SU-DHL-6 (cell line): Measurements from ENCODE around the gene TRPT1.

Source experiments
- H2AFZ ChIP-seq: fragments of 200-600 bp; sonication (generic); 2 replicates; pipeline ENCODE4 v1.6.1; 2014; ENCODE audit warnings: low read depth, mild to moderate bottlenecking, moderate library complexity, mixed read lengths, antibody characterized with exemption, low read length; ENCODE audit not compliant: severe bottlenecking
- H3F3A ChIP-seq: fragments of 200-600 bp; shearing (Covaris generic); 2 replicates; pipeline ENCODE4 v1.6.0; 2016; ENCODE audit warnings: antibody characterized with exemption, mild to moderate bottlenecking; ENCODE audit not compliant: insufficient read depth
- H3K27ac ChIP-seq: fragments of 200-600 bp; sonication (generic); 2 replicates; pipeline ENCODE4 v1.5.1; 2016; ENCODE audit warnings: low read depth, mild to moderate bottlenecking, low read length, moderate library complexity, mixed read lengths
- H3K27me3 ChIP-seq: fragments of 200-600 bp; sonication (generic), shearing (Covaris generic); 2 replicates; pipeline ENCODE4 v1.6.0; 2014; ENCODE audit warnings: mild to moderate bottlenecking, low read length
- H3K36me3 ChIP-seq: fragments of 200-600 bp; sonication (generic); 2 replicates; pipeline ENCODE4 v1.6.1; 2014; ENCODE audit warnings: mild to moderate bottlenecking, low read length, mixed read lengths
- H3K4me2 ChIP-seq: fragments of 300-600, 200-600 bp; shearing (Covaris generic), sonication (generic); 2 replicates; pipeline ENCODE4 v1.6.0; 2014; ENCODE audit warnings: low read length, low read depth, mild to moderate bottlenecking; ENCODE audit not compliant: poor library complexity, severe bottlenecking
- H3K4me3 ChIP-seq: fragments of 200-600 bp; sonication (generic); 2 replicates; pipeline ENCODE4 v1.5.1; 2014; ENCODE audit warnings: antibody characterized with exemption, low read length, mild to moderate bottlenecking, mixed read lengths; ENCODE audit not compliant: insufficient read depth, poor library complexity, severe bottlenecking
- H3K79me2 ChIP-seq: fragments of 200-600 bp; sonication (generic); 2 replicates; pipeline ENCODE4 v1.6.1; 2014; ENCODE audit warnings: mild to moderate bottlenecking, low read length, moderate library complexity; ENCODE audit not compliant: insufficient read depth
- H3K9ac ChIP-seq: fragments of 200-600 bp; sonication (generic); 2 replicates; pipeline ENCODE4 v1.7.0; 2014; ENCODE audit warnings: mild to moderate bottlenecking, low read length
- H3K9me2 ChIP-seq: fragments of 200-600 bp; sonication (generic); replicated peaks from 2 replicates; pipeline ENCODE4 v1.6.1; 2014; ENCODE audit warnings: low read length; ENCODE audit not compliant: insufficient read depth
- H3K9me3 ChIP-seq: fragments of 200-600 bp; sonication (generic); 2 replicates; pipeline ENCODE4 v1.6.1; 2014; ENCODE audit warnings: low read length, mixed read lengths; ENCODE audit not compliant: insufficient read depth
- H4K20me1 ChIP-seq: fragments of 200-600 bp; sonication (generic); 2 replicates; pipeline ENCODE4 v1.6.1; 2014; ENCODE audit warnings: low read depth, mild to moderate bottlenecking, antibody characterized with exemption, low read length, moderate library complexity, mixed read lengths
- CTCF ChIP-seq: fragments of 200-600 bp; sonication (generic); IDR thresholded peaks from one replicate; pipeline ENCODE4 v1.5.1; 2017; ENCODE audit warnings: antibody characterized with exemption, mild to moderate bottlenecking, low read length, moderate library complexity; ENCODE audit not compliant: insufficient read depth, poor library complexity, severe bottlenecking
- EZH2phosphoT487 ChIP-seq: fragments of 200-600 bp; sonication (generic), shearing (Covaris generic); conservative IDR thresholded peaks from 2 replicates; pipeline ENCODE4 v1.6.1; 2018; ENCODE audit warnings: mild to moderate bottlenecking, antibody characterized with exemption, low read length, moderate library complexity, mixed read lengths

Gene TRPT1

DNA sequence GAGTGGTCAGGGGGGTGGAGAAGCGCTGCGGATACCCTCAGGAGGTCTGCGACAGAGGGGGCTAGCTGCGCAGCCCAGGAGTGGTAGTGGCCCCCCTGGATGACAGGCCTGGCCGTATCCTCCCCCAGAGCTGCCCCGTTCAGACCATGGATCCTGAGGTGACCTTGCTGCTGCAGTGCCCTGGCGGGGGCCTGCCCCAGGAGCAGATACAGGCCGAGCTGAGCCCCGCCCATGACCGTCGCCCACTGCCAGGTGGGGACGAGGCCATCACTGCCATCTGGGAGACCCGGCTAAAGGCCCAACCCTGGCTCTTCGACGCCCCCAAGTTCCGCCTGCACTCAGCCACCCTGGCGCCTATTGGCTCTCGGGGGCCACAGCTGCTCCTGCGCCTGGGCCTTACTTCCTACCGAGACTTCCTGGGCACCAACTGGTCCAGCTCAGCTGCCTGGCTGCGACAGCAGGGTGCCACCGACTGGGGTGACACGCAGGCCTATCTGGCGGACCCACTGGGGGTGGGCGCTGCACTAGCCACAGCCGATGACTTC, 593 bp upstream of the TRPT1 start:
- H3K9ac ChIP-seq, result peak overlapping the region; percentile 94
- H4K20me1 ChIP-seq, result no peaks in the 10 kb centered on the region
- peak overlapping the region; percentile 83 for H3K4me3 ChIP-seq
- H3K36me3 ChIP-seq, result no peaks in the 10 kb centered on the region
- H3K27ac ChIP-seq, result peak overlapping the region; percentile 88
- H3K4me2 ChIP-seq, result peak overlapping the region; percentile 87
- H3K9me3 ChIP-seq, result no peaks in the 10 kb centered on the region
- TF ChIP-seq CTCF, result no peak
- TF ChIP-seq EZH2phosphoT487, result no peak
- no peaks in the 10 kb centered on the region for H3K27me3 ChIP-seq
- no peaks in the 10 kb centered on the region for H3K9me2 ChIP-seq
- no peak overlapping the region for H2AFZ ChIP-seq
- no peaks in the 10 kb centered on the region; the same call in 1 of the 2 replicates for H3K79me2 ChIP-seq
- peaks cover 41% of the 10 kb centered on the region for H3F3A ChIP-seq

DNA sequence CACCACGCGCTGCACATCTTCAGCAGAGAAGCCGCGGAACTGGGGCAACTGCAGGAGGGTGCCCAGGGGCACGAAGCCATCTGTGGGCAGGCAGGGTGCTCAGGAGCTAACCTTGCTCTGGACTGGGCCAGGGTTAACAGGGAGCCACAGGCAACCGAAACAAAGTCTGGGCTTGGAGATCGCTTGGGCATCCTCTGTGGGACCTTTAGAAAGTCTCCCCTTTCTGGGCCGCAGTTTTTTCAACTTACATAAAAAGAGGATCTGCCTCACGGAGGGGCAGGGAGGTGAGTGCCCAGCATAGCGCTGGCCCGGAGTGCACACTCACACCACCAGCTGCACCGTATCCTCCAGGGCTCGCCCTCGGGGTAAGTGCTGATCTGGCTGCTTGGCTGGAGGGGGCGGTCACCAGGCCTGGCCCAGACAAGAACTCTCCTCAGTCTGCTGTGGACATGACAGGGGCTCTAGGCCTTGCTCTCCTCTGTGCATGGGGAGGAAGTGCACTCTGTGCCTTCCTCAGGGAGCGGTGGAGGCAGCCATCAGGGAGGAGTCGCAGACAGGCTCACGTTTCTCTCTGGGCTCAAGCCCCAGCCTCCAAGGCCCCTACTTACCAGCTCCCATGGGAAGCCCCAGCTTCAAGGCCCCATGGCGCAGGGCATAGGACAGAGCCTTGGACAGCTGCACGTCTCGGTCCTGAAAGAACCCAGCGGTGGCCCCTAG, 937 bp downstream of the TRPT1 start:
- peak overlapping the region; percentile 83 for H3K4me3 ChIP-seq
- H3K79me2 ChIP-seq, result no peaks in the 10 kb centered on the region; the same call in 1 of the 2 replicates
- no peaks in the 10 kb centered on the region for H3K9me2 ChIP-seq
- no peaks in the 10 kb centered on the region for H3K9me3 ChIP-seq
- no peak overlapping the region for H2AFZ ChIP-seq
- peak overlapping the region; percentile 87 for H3K4me2 ChIP-seq
- peak overlapping the region; percentile 88 for H3K27ac ChIP-seq
- TF ChIP-seq CTCF, result no peak
- TF ChIP-seq EZH2phosphoT487, result no peak
- no peaks in the 10 kb centered on the region for H4K20me1 ChIP-seq
- no peaks in the 10 kb centered on the region for H3K36me3 ChIP-seq
- H3K27me3 ChIP-seq, result no peaks in the 10 kb centered on the region
- H3K9ac ChIP-seq, result peak overlapping the region; percentile 94
- peaks cover 41% of the 10 kb centered on the region for H3F3A ChIP-seq

DNA sequence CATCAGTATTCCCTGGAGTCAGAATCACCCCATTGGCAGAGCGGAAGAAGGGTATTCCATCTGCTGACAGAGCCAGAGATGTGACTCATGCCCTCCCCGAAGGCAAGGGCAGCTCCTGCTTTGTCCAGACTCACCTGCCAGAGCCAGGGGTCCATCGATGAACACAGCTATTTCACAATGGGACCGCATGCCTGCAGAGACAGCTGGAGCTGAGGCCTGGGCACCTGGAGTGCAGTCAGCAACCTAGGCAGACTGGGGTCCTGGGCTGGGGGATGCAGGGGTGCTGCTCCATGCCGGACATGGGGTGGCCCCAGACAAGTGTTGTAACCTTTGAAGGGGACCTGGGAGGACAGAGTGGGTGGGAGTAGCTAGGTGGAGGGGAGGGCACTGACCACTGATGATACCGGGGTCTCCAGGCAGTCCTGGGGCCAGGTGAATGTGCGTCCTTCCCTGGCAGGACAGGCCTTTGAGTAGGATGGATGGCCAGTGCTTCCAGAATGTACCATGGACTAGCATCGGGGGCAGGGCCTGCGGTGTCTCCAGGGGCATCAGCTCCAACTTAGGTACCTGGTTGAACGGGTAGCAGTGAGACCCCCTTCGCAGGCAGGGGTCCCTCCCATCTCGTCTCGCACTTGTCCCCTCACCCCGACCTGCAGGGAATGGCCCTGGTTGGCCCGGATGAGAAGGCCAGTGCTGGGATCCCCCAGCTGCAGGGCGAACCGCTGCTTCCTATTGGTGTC, 1.7 kb downstream of the TRPT1 start:
- Histone ChIP-seq H3K9ac (no peak overlapping the region), H3K27me3 (no peaks in the 10 kb centered on the region), H3K27ac (no peak overlapping the region), H3K4me3 (no peak overlapping the region), H3K9me2 (no peaks in the 10 kb centered on the region), H3F3A (peaks cover 34% of the 10 kb centered on the region), H3K36me3 (no peaks in the 10 kb centered on the region), H4K20me1 (no peaks in the 10 kb centered on the region), H3K4me2 (no peak overlapping the region), H2AFZ (no peak overlapping the region), H3K9me3 (no peaks in the 10 kb centered on the region), H3K79me2 (no peaks in the 10 kb centered on the region; the same call in 1 of the 2 replicates)
- no peak for TF ChIP-seq CTCF
- TF ChIP-seq EZH2phosphoT487, result no peak
